T-helper 22 cell (primary cell): ENCODE data around the gene KRTAP9-8.
"Not testable (repeated sequence)": the region's sequence is repeated elsewhere in the genome, so short reads cannot be mapped to it uniquely, and the experiment has no call there.

Experiments
- DNase-seq: peaks from one replicate; pipeline ENCODE4 v3.0.0-alpha.2; 2020; ENCODE audit warnings: low read depth

The KRTAP9-8 gene

GRCh38 chr17:41255381-41256290 lies 17.8 kb downstream of the KRTAP9-8 start, which contains the start of gene KRTAP9-9:
Gene KRTAP9-9, plus strand, starts transcription at chr17:41255384.
- DNase-seq, result not testable (repeated sequence)

GRCh38 chr17:41256291-41256685 lies 18.5 kb downstream of the KRTAP9-8 start:
- no peak for DNase-seq

DNA sequence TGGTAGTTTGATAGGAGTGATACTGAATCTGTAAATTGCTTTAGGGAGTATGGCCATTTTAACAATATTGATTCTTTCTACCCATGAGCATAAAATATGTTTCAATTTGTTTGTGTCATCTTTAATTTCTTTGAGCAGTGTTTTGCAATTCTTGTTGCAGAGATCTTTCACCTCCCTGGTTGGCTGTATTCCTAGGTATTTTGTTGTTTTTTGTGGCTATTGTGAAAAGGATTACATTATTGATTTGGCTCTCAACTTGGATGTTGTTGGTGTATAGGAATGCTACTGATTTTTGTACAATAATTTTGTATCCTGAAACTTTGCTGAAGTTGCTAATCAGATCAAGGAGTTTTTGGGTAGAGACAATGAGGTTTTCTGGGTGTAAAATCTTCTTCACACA lies 20.6 kb downstream of the KRTAP9-8 start:
- no peak for DNase-seq

- DNase-seq, result no peak
Measured at GRCh38 chr17:41263212-41263611, 25.4 kb downstream of the KRTAP9-8 start.

DNA sequence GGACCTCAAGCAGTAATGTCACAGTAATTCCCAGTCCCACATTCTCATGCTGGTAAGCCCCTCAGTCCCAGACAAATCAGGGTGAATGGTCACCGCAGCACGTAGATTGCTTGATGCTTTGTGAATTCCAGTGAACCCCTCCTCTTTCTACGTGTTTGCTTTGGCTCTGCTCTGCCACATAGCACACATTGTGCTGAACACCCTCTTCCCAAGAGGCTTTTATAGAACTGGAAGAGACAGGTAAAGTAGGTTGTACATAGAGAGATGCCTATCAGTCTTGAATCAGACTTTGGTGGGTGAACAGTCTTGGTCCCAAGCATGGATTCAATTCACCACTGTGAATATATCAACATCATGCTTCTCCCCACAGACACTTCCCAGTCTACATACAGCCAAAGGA lies 26.8 kb downstream of the KRTAP9-8 start:
- DNase-seq, result no peak

GRCh38 chr17:41265078-41265477 lies 27.3 kb downstream of the KRTAP9-8 start, which contains the start of gene KRTAP9-6:
Gene KRTAP9-6, plus strand, starts transcription at chr17:41265378. Its CDS starts 0 bp downstream, at chr17:41265378.
- DNase-seq, result no peak

GRCh38 chr17:41267711-41268110 lies 29.9 kb downstream of the KRTAP9-8 start:
- no peak for DNase-seq

- DNase-seq, result not testable (repeated sequence)
Measured at GRCh38 chr17:41271323-41271722, 33.5 kb downstream of the KRTAP9-8 start.

- no peak for DNase-seq
Measured at GRCh38 chr17:41271858-41272257, 34.1 kb downstream of the KRTAP9-8 start.

GRCh38 chr17:41275648-41276190 lies 37.9 kb downstream of the KRTAP9-8 start, which contains the start of gene KRTAP9-7:
Gene KRTAP9-7, plus strand, starts transcription at chr17:41275698. Its CDS starts 0 bp downstream, at chr17:41275698.
- DNase-seq, result not testable (repeated sequence)

DNA sequence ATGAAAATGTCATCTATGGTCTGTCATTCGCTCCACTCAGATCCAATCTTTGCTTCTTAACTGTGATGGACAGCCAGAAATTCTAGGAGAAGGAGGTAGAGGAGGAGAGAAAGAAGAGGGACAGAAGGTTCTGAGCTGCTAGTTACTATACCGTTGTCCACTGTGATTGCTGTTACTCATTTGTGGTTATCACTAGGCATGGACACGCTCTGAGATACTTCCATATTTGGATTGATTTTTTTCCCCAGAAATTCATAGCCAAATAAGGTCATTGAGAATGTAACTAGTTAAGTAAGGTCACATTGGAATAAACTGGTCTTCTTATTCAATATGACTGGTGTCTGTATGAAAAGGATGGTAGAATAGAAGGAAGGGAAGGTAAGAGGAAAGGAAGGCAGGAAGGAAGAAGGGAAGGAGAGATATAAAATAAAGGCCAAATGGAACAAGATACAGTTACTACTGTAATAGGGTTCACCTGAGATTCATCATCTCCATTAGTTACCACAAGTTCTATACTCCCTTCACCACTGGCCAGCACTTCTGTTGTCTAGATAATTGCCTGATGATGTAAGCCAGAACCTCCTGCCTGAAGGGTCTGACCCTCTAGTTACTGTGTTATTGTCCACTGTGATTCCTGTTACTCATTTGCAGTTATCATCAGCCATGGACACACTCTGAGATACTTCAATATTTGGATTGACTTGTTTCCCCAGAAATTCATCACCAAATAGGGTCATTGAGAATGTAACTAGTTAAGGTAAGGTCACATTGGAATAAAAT lies 40.6 kb downstream of the KRTAP9-8 start:
- no peak for DNase-seq

DNA sequence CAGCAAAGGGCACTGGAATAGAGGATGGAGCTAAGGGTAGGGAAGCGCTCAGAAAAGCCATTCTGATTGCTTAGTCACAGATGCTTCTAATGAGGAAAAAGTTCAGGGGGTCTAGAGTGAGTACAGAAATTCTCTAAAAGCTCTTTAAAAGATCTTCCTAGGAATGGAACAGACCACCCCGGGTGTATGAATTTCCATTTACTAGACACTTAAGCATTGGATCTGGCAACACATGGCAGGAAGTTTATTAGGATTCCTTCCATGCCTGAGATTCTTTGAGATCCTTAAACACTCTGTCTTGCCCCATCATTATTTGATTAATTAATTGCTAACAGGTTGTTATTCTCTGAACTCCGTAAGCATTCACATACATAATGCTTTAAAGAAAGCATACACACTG lies 46.2 kb downstream of the KRTAP9-8 start:
- no peak for DNase-seq

GRCh38 chr17:41284546-41284945 lies 46.7 kb downstream of the KRTAP9-8 start:
- no peak for DNase-seq

DNA sequence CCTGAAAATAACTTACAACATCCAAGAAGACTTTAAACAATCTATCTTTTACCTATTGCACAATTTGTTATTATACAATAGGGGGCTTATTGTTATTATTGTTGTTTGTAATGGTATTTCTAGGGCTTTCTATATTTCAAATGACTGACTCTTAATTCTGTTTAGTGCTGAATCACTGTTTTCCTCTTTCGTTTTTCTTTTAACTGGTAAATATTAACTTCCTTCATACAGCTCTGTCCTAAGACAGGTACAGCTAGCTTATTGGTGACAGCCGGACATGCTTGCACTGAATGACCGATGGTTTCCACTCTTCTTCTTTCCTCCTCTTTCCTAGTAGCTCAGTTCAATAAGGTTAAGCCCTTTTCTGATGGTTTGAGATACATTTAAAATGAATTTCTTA lies 49.3 kb downstream of the KRTAP9-8 start:
- DNase-seq, result no peak
